H9 (cell line): ENCODE results near the gene EZH1. TPM values are rescaled to one million over a fixed set of nuclear protein-coding genes. Genes with fewer than 3 reads are reported as not detected.

Source experiments
- DNase-seq: peaks from one replicate; pipeline ENCODE4 v3.0.0-alpha.2; 2017
- H2AFZ ChIP-seq: one replicate; pipeline ENCODE4 v1.6.1; 2013; ENCODE audit warnings: mild to moderate bottlenecking, low read length, control low read depth, moderate library complexity
- H2AK5ac ChIP-seq: 2 replicates; pipeline ENCODE4 v1.6.1; 2013; ENCODE audit warnings: low read length, control low read depth, mixed read lengths; ENCODE audit not compliant: insufficient read length
- H2BK120ac ChIP-seq: one replicate; pipeline ENCODE4 v1.6.1; 2013; ENCODE audit warnings: low read depth, mild to moderate bottlenecking, low read length, control low read depth, inconsistent platforms; ENCODE audit not compliant: poor library complexity, severe bottlenecking
- H2BK12ac ChIP-seq: 2 replicates; pipeline ENCODE4 v1.6.1; 2013; ENCODE audit warnings: low read length, control low read depth, mixed read lengths, low read depth; ENCODE audit not compliant: insufficient read length
- H2BK15ac ChIP-seq: 2 replicates; pipeline ENCODE4 v1.6.1; 2013; ENCODE audit warnings: low read depth, low read length, control low read depth
- H2BK20ac ChIP-seq: one replicate; pipeline ENCODE4 v1.6.1; 2013; ENCODE audit warnings: low read depth, mild to moderate bottlenecking, low read length, control low read depth, inconsistent platforms; ENCODE audit not compliant: poor library complexity, severe bottlenecking
- H2BK5ac ChIP-seq: 2 replicates; pipeline ENCODE4 v1.6.1; 2013; ENCODE audit warnings: low read length, control low read depth, mixed read lengths; ENCODE audit not compliant: insufficient read length
- H3K14ac ChIP-seq: 2 replicates; pipeline ENCODE4 v1.6.1; 2013; ENCODE audit warnings: low read length, control low read depth; ENCODE audit not compliant: insufficient read depth
- H3K18ac ChIP-seq: 2 replicates; pipeline ENCODE4 v1.6.1; 2013; ENCODE audit warnings: low read depth, mild to moderate bottlenecking, mixed read lengths, low read length, control low read depth; ENCODE audit not compliant: insufficient read length
- H3K23ac ChIP-seq: 2 replicates; pipeline ENCODE4 v1.6.1; 2013; ENCODE audit warnings: low read length, control low read depth, mixed read lengths, low read depth; ENCODE audit not compliant: insufficient read length
- H3K23me2 ChIP-seq: 2 replicates; pipeline ENCODE4 v1.6.1; 2013; ENCODE audit warnings: low read depth, mild to moderate bottlenecking, mixed read lengths, low read length, control low read depth; ENCODE audit not compliant: insufficient read length, poor library complexity, severe bottlenecking
- H3K27ac ChIP-seq: 2 replicates; pipeline ENCODE4 v1.5.1; 2013; ENCODE audit warnings: low read length, control low read depth, mixed read lengths, low read depth; ENCODE audit not compliant: insufficient read length
- H3K27me3 ChIP-seq: 2 replicates; pipeline ENCODE4 v1.6.1; 2013; ENCODE audit warnings: low read length, control low read depth, inconsistent platforms; ENCODE audit not compliant: insufficient read depth
- H3K4ac ChIP-seq: 2 replicates; pipeline ENCODE4 v1.6.1; 2013; ENCODE audit warnings: low read depth, mild to moderate bottlenecking, control low read depth, inconsistent platforms, low read length, moderate library complexity
- H3K4me1 ChIP-seq: 2 replicates; pipeline ENCODE4 v1.6.1; 2013; ENCODE audit warnings: low read length, control low read depth, inconsistent platforms; ENCODE audit not compliant: insufficient read depth
- H3K4me2 ChIP-seq: 2 replicates; pipeline ENCODE4 v1.6.1; 2013; ENCODE audit warnings: low read length, control low read depth, mixed read lengths; ENCODE audit not compliant: insufficient read length, insufficient read depth
- H3K56ac ChIP-seq: 2 replicates; pipeline ENCODE4 v1.6.1; 2013; ENCODE audit warnings: low read depth, mild to moderate bottlenecking, mixed read lengths, low read length, control low read depth; ENCODE audit not compliant: insufficient read length
- H3K79me1 ChIP-seq: 2 replicates; pipeline ENCODE4 v1.6.1; 2013; ENCODE audit warnings: low read depth, mild to moderate bottlenecking, moderate library complexity, low read length, control low read depth, inconsistent platforms; ENCODE audit not compliant: insufficient read depth, poor library complexity, severe bottlenecking
- H3K79me2 ChIP-seq: 2 replicates; pipeline ENCODE4 v1.6.1; 2013; ENCODE audit warnings: low read length, control low read depth, inconsistent platforms; ENCODE audit not compliant: insufficient read depth
- H3K9ac ChIP-seq: 2 replicates; pipeline ENCODE4 v1.6.1; 2013; ENCODE audit warnings: low read length, control low read depth, mixed read lengths; ENCODE audit not compliant: insufficient read length; ENCODE audit errors: extremely low read depth
- H3K9me3 ChIP-seq: one replicate; pipeline ENCODE4 v1.6.1; 2013; ENCODE audit warnings: low read depth, low read length, inconsistent platforms; ENCODE audit not compliant: control insufficient read depth
- H3T11ph ChIP-seq: one replicate; pipeline ENCODE4 v1.6.1; 2013; ENCODE audit warnings: mild to moderate bottlenecking, low read length, control low read depth, inconsistent platforms
- H4K20me1 ChIP-seq: one replicate; pipeline ENCODE4 v1.6.1; 2013; ENCODE audit not compliant: control insufficient read depth, insufficient read length, insufficient read depth
- H4K5ac ChIP-seq: 2 replicates; pipeline ENCODE4 v1.6.1; 2013; ENCODE audit warnings: low read depth, mild to moderate bottlenecking, mixed read lengths, low read length, control low read depth; ENCODE audit not compliant: insufficient read length
- H4K8ac ChIP-seq: replicated peaks from 2 replicates; pipeline ENCODE4 v1.6.1; 2013; ENCODE audit warnings: low read length, control low read depth, mixed read lengths, low read depth; ENCODE audit not compliant: insufficient read length
- H4K91ac ChIP-seq: 2 replicates; pipeline ENCODE4 v1.6.1; 2013; ENCODE audit warnings: low read depth, mild to moderate bottlenecking, moderate library complexity, mixed read lengths, low read length, control low read depth; ENCODE audit not compliant: insufficient read length
- H3K27ac Mint-ChIP-seq, 3 experiments: 2 replicates in 2 of 3; 3 replicates in 1 of 3; pipeline ENCODE4 v1.8.0; 2020 to 2021; ENCODE audit warnings: mixed read lengths in 3 of 3, mild to moderate bottlenecking in 1 of 3, moderate library complexity in 1 of 3
- H3K27me3 Mint-ChIP-seq: 2 replicates; pipeline ENCODE4 v1.8.0; 2021; ENCODE audit warnings: low read depth, mild to moderate bottlenecking, moderate library complexity, mixed read lengths
- H3K36me3 Mint-ChIP-seq, 3 experiments: 2 replicates in 2 of 3; 3 replicates in 1 of 3; pipeline ENCODE4 v1.8.0; 2020 to 2021; ENCODE audit warnings: low read depth in 3 of 3, mixed read lengths in 3 of 3; ENCODE audit not compliant: insufficient read depth in 1 of 3
- H3K4me1 Mint-ChIP-seq, 2 experiments: 2 replicates each; pipeline ENCODE4 v1.8.0; 2020; ENCODE audit warnings: mixed read lengths in 2 of 2
- H3K4me3 Mint-ChIP-seq, 2 experiments: 2 replicates in 1 of 2; 3 replicates in 1 of 2; pipeline ENCODE4 v1.8.0; 2020 to 2021; ENCODE audit warnings: mild to moderate bottlenecking in 2 of 2, mixed read lengths in 2 of 2, moderate library complexity in 1 of 2
- H3K9me3 Mint-ChIP-seq, 2 experiments: 2 replicates in 1 of 2; 3 replicates in 1 of 2; pipeline ENCODE4 v1.8.0; 2020; ENCODE audit warnings: mild to moderate bottlenecking in 2 of 2, mixed read lengths in 2 of 2, moderate library complexity in 1 of 2
- CTCF ChIP-seq: fragments of 200-600 bp; sonication (generic); conservative IDR thresholded peaks from 3 replicates; pipeline ENCODE4 v1.8.0; 2021; ENCODE audit warnings: antibody characterized with exemption, mild to moderate bottlenecking
- WGBS: extraction: QIAGEN DNeasy Blood & Tissue Kit; methylation state at CpG from one replicate; pipeline ENCODE4 v1.1.7; 2013; ENCODE audit warnings: missing lambda C conversion rate, low lambda C conversion rate, mixed read lengths; ENCODE audit not compliant: insufficient read length; ENCODE audit errors: extremely low coverage; 5-methylcytosine and 5-hydroxymethylcytosine counted together
- total RNA-seq: library from RNA; stranded (reverse); gene quantifications from 2 replicates; pipeline ENCODE4 v1.2.1, GENCODE V29; 2021

The EZH1 gene
- total RNA-seq, 1 experiment from 2014 or later = 17.9 TPM

DNA sequence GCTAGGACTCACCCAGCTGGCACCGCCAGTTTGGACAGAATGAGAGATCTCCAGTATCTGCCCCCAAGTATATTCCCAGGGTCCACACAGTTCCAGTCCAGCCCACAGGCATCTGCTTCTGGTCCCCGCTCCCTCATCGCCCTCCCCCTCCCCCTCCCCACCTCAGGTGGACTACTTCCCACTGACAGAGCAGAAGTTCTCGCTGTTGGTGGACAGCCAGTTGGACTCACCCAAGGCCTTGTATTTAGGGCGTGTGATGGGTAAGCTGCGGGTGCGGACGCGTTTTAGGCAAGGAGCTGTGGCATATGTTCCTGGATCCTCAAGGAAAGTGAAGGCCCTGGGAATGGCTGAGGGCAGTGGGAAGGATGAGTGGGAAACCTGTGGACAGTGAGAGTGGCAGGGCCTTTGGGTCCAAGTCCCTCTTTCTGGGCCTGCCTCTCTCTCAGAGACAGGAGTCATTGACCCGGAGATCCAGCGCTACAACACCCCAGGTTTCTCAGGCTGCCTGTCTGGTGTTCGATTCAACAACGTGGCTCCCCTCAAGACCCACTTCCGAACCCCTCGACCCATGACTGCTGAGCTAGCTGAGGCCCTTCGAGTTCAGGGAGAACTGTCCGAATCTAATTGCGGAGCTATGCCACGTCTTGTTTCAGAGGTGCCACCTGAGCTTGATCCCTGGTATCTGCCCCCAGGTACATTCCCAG lies 47.6 kb downstream of the EZH1 start:
- Histone ChIP-seq H3K18ac (no peak overlapping the region), H3K27me3 (no peaks in the 10 kb centered on the region), H3K23me2 (no peaks in the 10 kb centered on the region), H3K79me1 (no peaks in the 10 kb centered on the region), H3K79me2 (no peaks in the 10 kb centered on the region), H3K23ac (no peak overlapping the region), H2BK20ac (no peak overlapping the region), H2BK12ac (no peak overlapping the region), H2AFZ (no peak overlapping the region), H3K4me2 (no peak overlapping the region), H2BK15ac (no peak overlapping the region), H2AK5ac (no peak overlapping the region), H3T11ph (no peak overlapping the region), H3K14ac (no peak overlapping the region), H4K91ac (no peak overlapping the region), H3K4ac (no peak overlapping the region), H3K9me3 (no peaks in the 10 kb centered on the region), H4K5ac (no peak overlapping the region), H3K9ac (no peak overlapping the region), H3K27ac (no peak overlapping the region), H2BK5ac (no peak overlapping the region), H4K20me1 (no peaks in the 10 kb centered on the region), H2BK120ac (no peak overlapping the region), H3K4me1 (no peaks in the 10 kb centered on the region), H4K8ac (no peak overlapping the region), H3K56ac (no peak overlapping the region)
- TF ChIP-seq CTCF = no peak
- H3K4me1 Mint-ChIP-seq = peaks cover 8 to 25% of the 10 kb centered on the region in 2 experiments
- H3K27me3 Mint-ChIP-seq = no peaks in the 10 kb centered on the region
- DNase-seq = no peak
- H3K27ac Mint-ChIP-seq = no peak overlapping the region
- H3K9me3 Mint-ChIP-seq = no peaks in the 10 kb centered on the region; a peak in 2 of 5 replicates
- WGBS = no CpG with 5 or more reads among the region's 19 CpGs
- H3K36me3 Mint-ChIP-seq = peaks cover 15 to 27% (median 16%) of the 10 kb centered on the region in 3 experiments
- no peak overlapping the region for H3K4me3 Mint-ChIP-seq
